ENCODE data around the gene KIF4A.

The KIF4A gene

GRCh38 chrX:70293621-70294020, 3.7 kb downstream of the KIF4A start:
- no peaks in the 10 kb centered on the region for H3K9me2 ChIP-seq (replicated peaks; ENCODE audit: insufficient read depth, low read length)
- no peak for DNase-seq
- H3K27ac ChIP-seq (ENCODE audit: low read length): no peak overlapping the region
- no peaks in the 10 kb centered on the region for H4K20me1 ChIP-seq (ENCODE audit: insufficient read depth, low read length)
- H3K4me2 ChIP-seq (ENCODE audit: low read depth, low read length): no peak overlapping the region
- H3K36me3 ChIP-seq (replicated peaks; ENCODE audit: insufficient read depth, low read length): no peaks in the 10 kb centered on the region
- 0 out of 2 replicates have a peak, but pooled peaks cover 3% of the 10 kb centered on the region for H3F3A ChIP-seq (ENCODE audit: insufficient read depth, low read length)
- no peak overlapping the region for H3K9ac ChIP-seq (ENCODE audit: low read length)
- H3K9me3 ChIP-seq (replicated peaks; ENCODE audit: insufficient read depth, low read length): no peaks in the 10 kb centered on the region
- H2AFZ ChIP-seq (ENCODE audit: low read length): no peak overlapping the region
- no peak for TF ChIP-seq EZH2 (optimal IDR thresholded peaks at IDR 0.05; ENCODE audit: low read depth, low read length)
- TF ChIP-seq, protein P1, sequence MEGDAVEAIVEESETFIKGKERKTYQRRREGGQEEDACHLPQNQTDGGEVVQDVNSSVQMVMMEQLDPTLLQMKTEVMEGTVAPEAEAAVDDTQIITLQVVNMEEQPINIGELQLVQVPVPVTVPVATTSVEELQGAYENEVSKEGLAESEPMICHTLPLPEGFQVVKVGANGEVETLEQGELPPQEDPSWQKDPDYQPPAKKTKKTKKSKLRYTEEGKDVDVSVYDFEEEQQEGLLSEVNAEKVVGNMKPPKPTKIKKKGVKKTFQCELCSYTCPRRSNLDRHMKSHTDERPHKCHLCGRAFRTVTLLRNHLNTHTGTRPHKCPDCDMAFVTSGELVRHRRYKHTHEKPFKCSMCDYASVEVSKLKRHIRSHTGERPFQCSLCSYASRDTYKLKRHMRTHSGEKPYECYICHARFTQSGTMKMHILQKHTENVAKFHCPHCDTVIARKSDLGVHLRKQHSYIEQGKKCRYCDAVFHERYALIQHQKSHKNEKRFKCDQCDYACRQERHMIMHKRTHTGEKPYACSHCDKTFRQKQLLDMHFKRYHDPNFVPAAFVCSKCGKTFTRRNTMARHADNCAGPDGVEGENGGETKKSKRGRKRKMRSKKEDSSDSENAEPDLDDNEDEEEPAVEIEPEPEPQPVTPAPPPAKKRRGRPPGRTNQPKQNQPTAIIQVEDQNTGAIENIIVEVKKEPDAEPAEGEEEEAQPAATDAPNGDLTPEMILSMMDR (IDR thresholded peaks at IDR 0.05; ENCODE audit: low read length): no peak
- no peak for TF ChIP-seq EZH2phosphoT487 (IDR thresholded peaks at IDR 0.05; ENCODE audit: low read length)
- peaks cover 50% of the 10 kb centered on the region for H3K79me2 ChIP-seq (ENCODE audit: low read length)
- H3K4me3 ChIP-seq (ENCODE audit: low read length): no peak overlapping the region
- H3K4me1 ChIP-seq (ENCODE audit: low read length): 0 out of 2 replicates have a peak, but pooled peaks cover 3% of the 10 kb centered on the region
- no peaks in the 10 kb centered on the region for H3K27me3 ChIP-seq (replicated peaks; ENCODE audit: insufficient read depth, low read length)

- DNase-seq: no peak
- Histone ChIP-seq H4K20me1 (ENCODE audit: insufficient read depth, low read length) (no peaks in the 10 kb centered on the region), H3K9me3 (replicated peaks; ENCODE audit: insufficient read depth, low read length) (no peaks in the 10 kb centered on the region), H3K27me3 (replicated peaks; ENCODE audit: insufficient read depth, low read length) (no peaks in the 10 kb centered on the region), H3K4me3 (ENCODE audit: low read length) (no peak overlapping the region), H3K4me1 (ENCODE audit: low read length) (no peaks in the 10 kb centered on the region), H2AFZ (ENCODE audit: low read length) (no peak overlapping the region), H3K79me2 (ENCODE audit: low read length) (no peaks in the 10 kb centered on the region; the same call in 1 of the 2 replicates), H3K9me2 (replicated peaks; ENCODE audit: insufficient read depth, low read length) (no peaks in the 10 kb centered on the region), H3K4me2 (ENCODE audit: low read depth, low read length) (no peak overlapping the region), H3K9ac (ENCODE audit: low read length) (no peak overlapping the region), H3F3A (ENCODE audit: insufficient read depth, low read length) (no peaks in the 10 kb centered on the region), H3K27ac (ENCODE audit: low read length) (no peak overlapping the region), H3K36me3 (replicated peaks; ENCODE audit: insufficient read depth, low read length) (peaks cover 4% of the 10 kb centered on the region; the same call in 1 of the 2 replicates)
- TF ChIP-seq, protein P1 (IDR thresholded peaks at IDR 0.05; ENCODE audit: low read length): no peak
- no peak for TF ChIP-seq EZH2 (optimal IDR thresholded peaks at IDR 0.05; ENCODE audit: low read depth, low read length)
- no peak for TF ChIP-seq EZH2phosphoT487 (IDR thresholded peaks at IDR 0.05; ENCODE audit: low read length)
Observed at GRCh38 chrX:70301716-70302115, 11.8 kb downstream of the KIF4A start.

- H3K27ac ChIP-seq (ENCODE audit: low read length): no peak overlapping the region
- no peaks in the 10 kb centered on the region for H3K27me3 ChIP-seq (replicated peaks; ENCODE audit: insufficient read depth, low read length)
- DNase-seq: no peak
- H3K79me2 ChIP-seq (ENCODE audit: low read length): peaks cover 14% of the 10 kb centered on the region; the same call in 1 of the 2 replicates
- no peaks in the 10 kb centered on the region for H3K4me1 ChIP-seq (ENCODE audit: low read length)
- H3K4me3 ChIP-seq (ENCODE audit: low read length): no peak overlapping the region
- no peaks in the 10 kb centered on the region for H3K9me3 ChIP-seq (replicated peaks; ENCODE audit: insufficient read depth, low read length)
- H3K36me3 ChIP-seq (replicated peaks; ENCODE audit: insufficient read depth, low read length): no peaks in the 10 kb centered on the region; the same call in 1 of the 2 replicates
- H3K9ac ChIP-seq (ENCODE audit: low read length): no peak overlapping the region
- H4K20me1 ChIP-seq (ENCODE audit: insufficient read depth, low read length): no peaks in the 10 kb centered on the region
- TF ChIP-seq, protein P1 (IDR thresholded peaks at IDR 0.05; ENCODE audit: low read length): no peak
- TF ChIP-seq EZH2phosphoT487 (IDR thresholded peaks at IDR 0.05; ENCODE audit: low read length): no peak
- no peak for TF ChIP-seq EZH2 (optimal IDR thresholded peaks at IDR 0.05; ENCODE audit: low read depth, low read length)
- H2AFZ ChIP-seq (ENCODE audit: low read length): no peak overlapping the region
- no peaks in the 10 kb centered on the region for H3K9me2 ChIP-seq (replicated peaks; ENCODE audit: insufficient read depth, low read length)
- H3F3A ChIP-seq (ENCODE audit: insufficient read depth, low read length): no peaks in the 10 kb centered on the region
- H3K4me2 ChIP-seq (ENCODE audit: low read depth, low read length): no peak overlapping the region
Observed at GRCh38 chrX:70313503-70313902, 23.6 kb downstream of the KIF4A start.

Measured in MM.1S (cell line).